Stimulated activated naive CD8-positive, alpha-beta T cell treated with anti-CD3 and anti-CD28 coated beads, Interleukin-15, amount 100 ng/mL, for 72 hours (primary cell): Measurements from ENCODE around the gene SNX22.

Experiments
- ATAC-seq: fragments of 150-1000 bp; cut with Tn5 transposase; 2 replicates; pipeline ENCODE4 v1.10.0; 2021; ENCODE audit warnings: mild to moderate bottlenecking, moderate library complexity
- DNase-seq, 2 donors: peaks; one replicate each; pipeline ENCODE4 v3.0.0; 2021 to 2022
- H3K27ac Mint-ChIP-seq, 2 donors: one replicate each; pipeline ENCODE4 v1.8.0; 2022; ENCODE audit warnings: mild to moderate bottlenecking in 2 of 2, mixed read lengths in 2 of 2, moderate library complexity in 2 of 2
- H3K27me3 Mint-ChIP-seq: one replicate; pipeline ENCODE4 v1.8.0; 2022; ENCODE audit warnings: mixed read lengths
- H3K4me1 Mint-ChIP-seq: one replicate; pipeline ENCODE4 v1.8.0; 2022; ENCODE audit warnings: mild to moderate bottlenecking, mixed read lengths
- H3K4me3 Mint-ChIP-seq, 2 donors: one replicate each; pipeline ENCODE4 v1.8.0; 2022; ENCODE audit warnings: mild to moderate bottlenecking in 2 of 2, mixed read lengths in 2 of 2, moderate library complexity in 1 of 2
- H3K9me3 Mint-ChIP-seq, 2 donors: one replicate each; pipeline ENCODE4 v1.8.0; 2022; ENCODE audit warnings: mixed read lengths in 2 of 2

The SNX22 gene

GRCh38 chr15:64146520-64146884 is 5.0 kb upstream of the SNX22 start:
- ATAC-seq = no peak

GRCh38 chr15:64146885-64147681 is 4.4 kb upstream of the SNX22 start:
- peaks cover 21% of the 10 kb centered on the region for H3K4me1 Mint-ChIP-seq
- H3K27ac Mint-ChIP-seq = no peak overlapping the region
- DNase-seq (no peak), ATAC-seq (no peak)
- no peaks in the 10 kb centered on the region for H3K9me3 Mint-ChIP-seq
- H3K4me3 Mint-ChIP-seq = no peak overlapping the region
- peaks cover 8% of the 10 kb centered on the region for H3K27me3 Mint-ChIP-seq

More at GRCh38 chr15:64146520-64146884, 5.0 kb upstream of the SNX22 start:
- no peak for DNase-seq
- no peak overlapping the region for H3K27ac Mint-ChIP-seq
- peaks cover 8% of the 10 kb centered on the region for H3K27me3 Mint-ChIP-seq
- no peak overlapping the region for H3K4me3 Mint-ChIP-seq
- H3K9me3 Mint-ChIP-seq = no peaks in the 10 kb centered on the region
- H3K4me1 Mint-ChIP-seq = peaks cover 24% of the 10 kb centered on the region

GRCh38 chr15:64148168-64148567 is 3.4 kb upstream of the SNX22 start:
- peaks cover 30% of the 10 kb centered on the region for H3K4me1 Mint-ChIP-seq

GRCh38 chr15:64148581-64148980 is 3.0 kb upstream of the SNX22 start:
- Mint-ChIP-seq H3K9me3 (no peaks in the 10 kb centered on the region), H3K27me3 (peaks cover 21% of the 10 kb centered on the region), H3K4me1 (peaks cover 34% of the 10 kb centered on the region), H3K27ac (no peak overlapping the region), H3K4me3 (no peak overlapping the region)
- no peak for ATAC-seq
- DNase-seq = no peak

More at GRCh38 chr15:64148168-64148567, 3.4 kb upstream of the SNX22 start:
- no peak for ATAC-seq
- Mint-ChIP-seq H3K9me3 (no peaks in the 10 kb centered on the region), H3K4me3 (no peak overlapping the region), H3K27ac (no peak overlapping the region), H3K27me3 (peaks cover 18% of the 10 kb centered on the region)
- DNase-seq = no peak

GRCh38 chr15:64149424-64149823 is 2.1 kb upstream of the SNX22 start:
- Mint-ChIP-seq H3K27ac (no peak overlapping the region), H3K4me3 (peak overlapping the region; percentile 1 to 7), H3K4me1 (peaks cover 38% of the 10 kb centered on the region), H3K27me3 (peaks cover 21% of the 10 kb centered on the region), H3K9me3 (no peaks in the 10 kb centered on the region)
- ATAC-seq = no peak
- DNase-seq = peak in 1 of 2 donors; percentile 34

- H3K9me3 Mint-ChIP-seq = no peaks in the 10 kb centered on the region
- ATAC-seq (no peak), DNase-seq (no peak)
- peaks cover 38% of the 10 kb centered on the region for H3K4me1 Mint-ChIP-seq
- no peak overlapping the region for H3K27ac Mint-ChIP-seq
- H3K27me3 Mint-ChIP-seq = peaks cover 21% of the 10 kb centered on the region
- H3K4me3 Mint-ChIP-seq = peak overlapping the region in 1 of 2 donors; percentile 1
Observed at GRCh38 chr15:64149893-64150578, 1.5 kb upstream of the SNX22 start.

- H3K4me1 Mint-ChIP-seq = peaks cover 38% of the 10 kb centered on the region
- DNase-seq (peak in 1 of 2 donors; percentile 30), ATAC-seq (peak; percentile 11)
- H3K27ac Mint-ChIP-seq = no peak overlapping the region
- H3K27me3 Mint-ChIP-seq = peaks cover 21% of the 10 kb centered on the region
- H3K9me3 Mint-ChIP-seq = no peaks in the 10 kb centered on the region
- peak overlapping the region; percentile 39 to 79 for H3K4me3 Mint-ChIP-seq
Observed at GRCh38 chr15:64152507-64153387, 1.2 kb downstream of the SNX22 start.

GRCh38 chr15:64153480-64154367 is 2.2 kb downstream of the SNX22 start:
- H3K4me3 Mint-ChIP-seq = peak overlapping the region; percentile 61 to 72
- peaks cover 43% of the 10 kb centered on the region for H3K4me1 Mint-ChIP-seq
- ATAC-seq (peak; percentile 90), DNase-seq (peak; percentile 91 to 93)
- peak overlapping the region in 1 of 2 donors; percentile 8 for H3K27ac Mint-ChIP-seq
- peaks cover 21% of the 10 kb centered on the region for H3K27me3 Mint-ChIP-seq
- no peaks in the 10 kb centered on the region for H3K9me3 Mint-ChIP-seq

GRCh38 chr15:64155802-64156651 is 4.5 kb downstream of the SNX22 start:
- peaks cover 41% of the 10 kb centered on the region for H3K4me1 Mint-ChIP-seq

GRCh38 chr15:64156652-64157331 is 5.3 kb downstream of the SNX22 start:
- Mint-ChIP-seq H3K27me3 (peaks cover 13% of the 10 kb centered on the region), H3K9me3 (no peaks in the 10 kb centered on the region), H3K4me3 (no peak overlapping the region), H3K27ac (peak overlapping the region in 1 of 2 donors; percentile 75), H3K4me1 (peaks cover 45% of the 10 kb centered on the region)
- no peak for ATAC-seq
- no peak for DNase-seq

More at GRCh38 chr15:64155802-64156651, 4.5 kb downstream of the SNX22 start:
- no peak overlapping the region for H3K4me3 Mint-ChIP-seq
- ATAC-seq (no peak), DNase-seq (no peak)
- H3K27me3 Mint-ChIP-seq = peaks cover 16% of the 10 kb centered on the region
- peak overlapping the region in 1 of 2 donors; percentile 51 for H3K27ac Mint-ChIP-seq
- no peaks in the 10 kb centered on the region for H3K9me3 Mint-ChIP-seq

- H3K9me3 Mint-ChIP-seq = no peaks in the 10 kb centered on the region
- DNase-seq = no peak
- peaks cover 8% of the 10 kb centered on the region for H3K27me3 Mint-ChIP-seq
- H3K27ac Mint-ChIP-seq = peak overlapping the region in 1 of 2 donors; percentile 30
- no peak overlapping the region for H3K4me3 Mint-ChIP-seq
- no peak for ATAC-seq
- peaks cover 45% of the 10 kb centered on the region for H3K4me1 Mint-ChIP-seq
Observed at GRCh38 chr15:64157599-64158125, 6.1 kb downstream of the SNX22 start.

GRCh38 chr15:64158363-64159134 is 7.0 kb downstream of the SNX22 start:
- Mint-ChIP-seq H3K4me3 (no peak overlapping the region), H3K27me3 (no peaks in the 10 kb centered on the region), H3K9me3 (no peaks in the 10 kb centered on the region), H3K4me1 (peaks cover 40% of the 10 kb centered on the region), H3K27ac (peak overlapping the region; percentile 82 to 92)
- DNase-seq = no peak
- ATAC-seq = no peak
